ENCODE results near the gene CLN5.
"Not testable (repeated sequence)": the region's sequence is repeated elsewhere in the genome, so short reads cannot be mapped to it uniquely, and the experiment has no call there.

The CLN5 gene

GRCh38 chr13:76976490-76976889, 15.4 kb upstream of the CLN5 start:
- DNase-seq = no peak

DNA sequence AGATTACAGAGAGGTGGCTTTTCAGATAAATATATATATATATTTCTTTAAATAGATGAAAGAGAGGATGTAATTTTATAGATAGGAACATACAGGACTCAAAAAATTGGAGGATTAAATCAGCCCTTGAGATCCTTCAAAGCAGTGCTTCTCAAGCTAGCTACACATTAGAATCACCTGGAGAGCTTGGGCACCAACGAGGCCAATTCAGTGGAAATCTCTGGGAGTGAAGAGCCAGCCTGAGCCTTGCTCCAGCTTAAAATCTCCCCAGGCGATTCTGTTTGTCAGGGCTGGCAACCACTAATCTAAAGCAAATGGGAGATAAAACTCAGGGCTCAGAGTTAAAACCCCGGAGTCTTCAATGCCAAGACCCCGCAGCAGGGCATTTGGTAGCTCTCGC, 15.0 kb upstream of the CLN5 start:
- DNase-seq = no peak

- peak; percentile 42 for DNase-seq
Observed at GRCh38 chr13:76980075-76980718, 11.7 kb upstream of the CLN5 start.

DNA sequence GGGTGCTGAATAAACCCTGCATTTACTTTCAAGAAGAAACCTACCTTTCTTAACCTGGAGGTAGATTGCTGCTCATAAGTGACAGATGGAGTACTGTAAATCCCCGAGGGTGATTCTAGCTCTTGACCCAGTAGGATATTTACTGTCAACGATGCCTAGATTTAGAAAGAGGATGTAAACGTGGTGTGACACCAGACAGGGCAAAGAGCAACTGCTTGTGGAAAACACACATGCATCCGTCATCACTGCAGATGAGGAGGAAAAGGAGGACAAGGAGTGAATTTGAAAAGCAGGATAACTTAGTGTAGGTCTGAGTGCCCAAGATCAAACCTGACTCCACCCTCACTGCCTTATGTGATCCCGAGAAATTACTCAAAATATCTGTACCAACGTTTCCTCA, 9.8 kb upstream of the CLN5 start:
- DNase-seq = no peak

DNA sequence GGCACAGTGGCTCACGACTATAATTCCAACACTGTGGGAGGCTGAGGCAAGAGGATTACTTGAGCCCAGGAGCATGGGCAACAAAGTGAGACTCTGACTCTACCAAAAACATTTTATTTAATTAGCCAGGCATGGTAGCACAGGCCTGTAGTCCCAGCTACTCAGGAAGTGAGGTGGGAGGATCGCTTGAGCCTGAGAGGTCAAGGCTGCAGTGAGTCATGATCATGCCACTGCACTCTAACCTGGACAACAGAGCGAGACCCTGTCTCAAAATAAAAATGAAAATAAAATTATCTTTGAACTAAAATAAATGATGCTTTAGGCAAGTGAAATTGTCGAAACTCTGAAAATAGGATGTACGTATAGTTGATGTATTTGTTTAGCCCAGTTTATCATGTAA, 8.2 kb upstream of the CLN5 start:
- DNase-seq = no peak

DNA sequence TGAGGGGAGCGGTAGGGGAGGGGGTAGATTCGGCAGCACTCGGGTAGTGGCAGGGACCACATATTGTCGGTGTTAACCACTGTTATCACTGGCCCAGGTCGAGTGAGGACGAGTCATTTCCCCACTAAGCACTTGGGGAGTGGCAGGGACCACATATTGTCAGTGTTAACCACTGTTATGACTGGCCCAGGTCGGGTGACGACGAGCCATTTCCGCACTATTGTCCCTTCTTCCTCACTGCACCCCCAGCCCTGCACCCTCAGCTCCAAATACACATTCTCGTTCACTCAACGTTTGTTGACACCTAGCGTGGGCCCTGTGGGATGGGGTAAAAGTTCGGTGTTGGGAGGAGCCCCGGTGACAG, 467 bp upstream of the CLN5 start:
- no peak for DNase-seq

GRCh38 chr13:76992548-76993001, 694 bp downstream of the CLN5 start:
- no peak for DNase-seq

GRCh38 chr13:76993021-76993420, 1.1 kb downstream of the CLN5 start:
- DNase-seq = no peak

DNA sequence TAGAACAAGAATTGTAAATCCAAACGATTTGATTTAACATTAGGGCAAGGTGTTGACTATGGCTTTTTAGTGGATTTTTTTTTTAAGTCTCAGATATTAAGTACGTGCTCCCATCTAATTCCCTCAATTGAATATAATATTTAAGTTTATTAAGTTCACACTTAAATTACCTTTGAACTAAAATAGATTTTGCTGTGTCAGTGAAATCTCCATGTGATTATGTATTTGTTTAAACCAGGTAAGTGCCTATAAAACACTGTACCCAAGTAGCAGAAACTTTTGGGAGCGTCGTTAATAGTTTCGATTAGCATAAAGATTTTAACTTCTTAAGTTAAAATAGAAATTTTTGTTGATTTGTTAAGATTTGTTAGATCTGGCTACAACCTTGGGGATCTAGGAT, 1.6 kb downstream of the CLN5 start:
- no peak for DNase-seq

DNA sequence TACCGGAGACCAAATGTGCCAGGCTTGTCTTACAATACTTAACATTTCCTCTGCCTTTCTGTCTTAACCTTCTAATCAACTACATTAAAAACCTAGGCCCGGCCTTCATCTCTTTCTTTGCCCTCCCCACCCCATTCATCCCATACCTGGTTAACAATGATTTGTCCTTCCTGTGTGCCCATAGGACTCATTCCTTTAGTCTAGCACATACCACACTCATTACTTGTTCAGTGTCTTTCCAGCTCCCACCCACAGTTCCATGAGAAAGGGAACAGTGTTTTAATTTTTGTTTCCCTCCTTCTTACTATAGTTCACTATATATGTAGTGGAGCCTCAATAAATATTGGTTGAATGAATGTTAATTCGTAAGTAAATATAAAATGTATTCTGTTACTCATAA, 2.4 kb downstream of the CLN5 start:
- no peak for DNase-seq

- DNase-seq = no peak
Observed at GRCh38 chr13:77000475-77000874, 8.6 kb downstream of the CLN5 start.

- DNase-seq = no peak
Observed at GRCh38 chr13:77001540-77001939, 9.7 kb downstream of the CLN5 start.

DNA sequence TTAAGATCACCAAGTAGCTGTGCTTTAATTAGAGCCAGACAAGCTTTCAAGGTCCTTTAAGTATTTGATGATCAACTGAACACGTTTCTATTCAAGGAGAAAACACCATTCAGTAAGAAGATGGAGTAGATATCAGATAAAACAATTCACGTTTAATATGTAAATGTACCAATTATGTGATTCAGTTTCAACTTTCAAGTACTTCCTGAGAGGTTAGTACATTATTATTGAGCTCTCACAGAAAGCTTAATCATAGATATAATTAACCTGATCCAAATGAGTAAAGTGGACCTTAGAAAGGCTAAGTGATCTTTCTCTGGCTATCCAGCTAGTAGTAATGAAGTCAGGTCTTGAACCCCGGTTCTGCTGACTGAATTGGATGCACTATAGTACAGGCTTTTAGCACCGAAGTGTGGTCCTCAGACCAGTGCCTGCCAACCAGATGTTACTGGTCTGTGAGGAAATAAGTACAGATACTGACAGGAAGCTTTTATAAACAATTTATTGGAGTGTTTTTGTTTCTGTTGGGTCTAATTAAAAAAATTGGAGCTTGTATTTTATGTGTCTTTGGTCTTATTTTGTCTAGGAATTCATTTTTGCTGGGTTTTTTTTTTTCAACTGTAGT, 10.2 kb downstream of the CLN5 start:
- no peak for DNase-seq

DNA sequence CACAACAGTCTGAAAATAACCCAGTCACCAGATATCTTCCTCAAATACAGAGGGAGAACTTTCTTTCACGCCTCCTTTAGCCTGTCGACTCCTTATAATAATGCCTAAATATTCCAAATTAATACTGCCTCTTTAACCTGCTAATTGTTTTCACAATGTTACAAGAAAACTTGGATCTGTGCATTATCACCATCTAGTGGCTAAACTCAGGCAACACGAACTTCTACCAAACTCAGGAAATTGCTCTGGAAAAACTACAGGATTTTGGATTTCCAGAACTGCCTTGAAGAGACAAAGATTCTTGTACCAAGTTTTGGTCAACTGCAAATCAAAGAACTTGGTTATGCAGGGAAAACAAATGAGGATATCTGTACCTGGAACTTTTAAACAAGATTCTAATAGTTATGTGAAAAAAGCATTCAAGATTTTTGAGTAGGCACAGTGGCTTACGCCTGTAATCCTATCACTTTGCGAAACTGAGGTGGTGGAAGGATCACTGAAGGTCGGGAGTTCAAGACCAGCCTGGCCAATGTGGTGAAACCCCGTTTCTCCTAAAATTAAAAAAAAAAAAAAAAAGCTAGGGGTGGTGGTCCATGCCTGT, 10.8 kb downstream of the CLN5 start:
- DNase-seq = no peak

DNA sequence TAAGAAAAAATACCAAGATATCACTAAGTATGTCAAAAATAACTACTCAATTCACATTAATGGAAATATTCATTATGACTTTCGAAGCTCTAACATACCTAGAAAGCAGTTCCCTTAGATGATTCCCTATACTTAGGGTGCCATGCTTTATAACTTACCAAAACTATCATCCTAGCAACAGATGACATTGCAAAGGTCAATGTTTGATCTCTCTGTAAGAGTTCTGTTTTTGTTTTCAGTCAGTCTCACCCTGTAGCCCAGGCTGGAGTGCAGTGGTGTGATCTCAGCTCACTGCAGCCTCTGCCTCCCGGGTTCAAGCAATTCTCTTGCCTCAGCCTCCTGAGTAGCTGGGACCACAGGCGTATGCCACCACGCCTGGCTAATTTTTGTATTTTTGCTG, 16.5 kb downstream of the CLN5 start:
- DNase-seq = not testable (repeated sequence)

DNA sequence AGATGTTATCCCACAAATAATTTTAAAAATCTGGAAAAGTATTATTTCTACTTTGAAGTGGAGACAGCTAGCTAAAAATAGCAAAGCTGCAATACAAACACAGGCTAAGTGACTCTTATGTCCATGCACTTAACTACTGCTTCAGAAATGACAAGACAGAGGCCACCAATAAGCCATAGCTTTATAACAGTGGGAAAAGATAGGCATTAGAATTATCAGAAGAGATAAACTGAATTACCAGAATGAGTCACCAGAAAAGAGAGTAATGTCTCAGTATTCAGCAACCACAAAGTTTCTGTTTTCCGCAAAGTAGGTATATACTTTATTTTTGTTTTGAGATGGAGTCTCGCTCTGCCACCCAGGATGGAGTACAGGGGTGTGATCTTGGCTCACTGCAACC, 17.1 kb downstream of the CLN5 start:
- DNase-seq = no peak

GRCh38 chr13:77009719-77010118, 17.8 kb downstream of the CLN5 start:
- DNase-seq = not testable (repeated sequence)

GRCh38 chr13:77013853-77014542, 22.1 kb downstream of the CLN5 start:
- no peak for DNase-seq

- DNase-seq = no peak
Observed at GRCh38 chr13:77014906-77015685, 23.2 kb downstream of the CLN5 start.

DNA sequence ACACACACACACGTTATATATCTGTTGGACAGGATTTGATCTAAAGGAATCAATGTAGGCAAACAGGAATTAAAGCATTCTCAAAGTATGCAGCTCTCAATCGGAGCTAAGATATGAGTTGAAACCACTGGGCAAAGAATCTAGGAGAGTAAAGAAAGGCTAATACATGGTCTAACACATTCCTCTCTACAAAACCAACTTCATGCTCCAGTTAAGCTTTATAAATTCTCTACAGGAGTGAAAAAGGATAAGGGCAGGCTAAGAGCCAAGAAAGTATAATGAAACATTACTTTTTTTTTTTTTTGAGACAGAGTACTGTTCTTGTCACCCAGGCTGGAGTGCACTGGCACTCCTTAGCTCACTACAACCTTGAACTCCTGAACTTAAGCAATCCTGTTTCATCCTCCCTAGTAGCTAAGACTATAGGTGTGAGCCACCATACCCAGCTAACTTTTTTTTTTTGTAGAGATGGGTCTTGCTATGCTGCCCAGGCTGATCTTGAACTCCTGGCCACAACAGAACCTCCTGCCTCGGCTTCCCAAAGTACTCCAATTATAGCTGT, 24.5 kb downstream of the CLN5 start:
- DNase-seq = no peak

DNA sequence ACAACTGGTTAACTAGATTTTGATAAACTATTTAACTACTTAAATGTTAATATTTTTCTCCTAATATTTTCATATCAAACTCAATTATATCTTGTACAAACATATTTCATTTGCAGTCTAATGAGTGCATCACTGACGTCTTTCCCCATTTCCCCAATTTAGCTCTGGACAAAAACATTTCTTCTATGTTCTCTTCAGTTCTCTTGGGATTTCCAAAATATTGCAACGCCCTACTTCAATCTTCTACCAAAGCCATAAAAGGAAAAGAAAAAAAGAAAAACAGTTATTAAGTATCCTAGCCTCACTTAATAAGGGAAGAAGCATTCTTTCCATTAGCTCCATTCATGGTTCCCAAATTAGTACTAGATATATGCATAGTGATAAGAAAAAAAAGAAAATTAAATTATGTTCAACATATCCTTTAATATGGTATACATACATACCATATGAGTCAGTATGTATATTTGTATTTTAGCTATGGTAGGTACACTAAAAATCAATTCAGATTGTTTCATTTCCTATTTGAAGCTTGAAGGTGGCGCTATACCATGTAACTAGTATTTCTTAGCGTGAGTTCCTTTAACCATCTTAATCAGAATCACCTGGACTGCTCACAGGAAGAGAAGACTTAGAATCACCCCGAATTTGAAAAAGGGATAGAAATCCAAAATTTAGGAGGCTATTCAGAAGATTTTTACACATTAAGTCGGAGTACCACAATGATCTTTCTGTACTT, 25.2 kb downstream of the CLN5 start:
- DNase-seq = no peak

- DNase-seq = no peak
Observed at GRCh38 chr13:77019756-77020155, 27.9 kb downstream of the CLN5 start.

All from NCI-H774 (cell line).